NCI-H2029 (cell line): ENCODE measurements around the gene PLEKHB2.
"Not testable (repeated sequence)": the region's sequence is repeated elsewhere in the genome, so short reads cannot be mapped to it uniquely, and the experiment has no call there.

Source experiments
- DNase-seq: peaks from one replicate; lab custom pipeline; 2025; lab: John Stamatoyannopoulos, UW

PLEKHB2 gene, protein sequence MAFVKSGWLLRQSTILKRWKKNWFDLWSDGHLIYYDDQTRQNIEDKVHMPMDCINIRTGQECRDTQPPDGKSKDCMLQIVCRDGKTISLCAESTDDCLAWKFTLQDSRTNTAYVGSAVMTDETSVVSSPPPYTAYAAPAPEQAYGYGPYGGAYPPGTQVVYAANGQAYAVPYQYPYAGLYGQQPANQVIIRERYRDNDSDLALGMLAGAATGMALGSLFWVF

DNA sequence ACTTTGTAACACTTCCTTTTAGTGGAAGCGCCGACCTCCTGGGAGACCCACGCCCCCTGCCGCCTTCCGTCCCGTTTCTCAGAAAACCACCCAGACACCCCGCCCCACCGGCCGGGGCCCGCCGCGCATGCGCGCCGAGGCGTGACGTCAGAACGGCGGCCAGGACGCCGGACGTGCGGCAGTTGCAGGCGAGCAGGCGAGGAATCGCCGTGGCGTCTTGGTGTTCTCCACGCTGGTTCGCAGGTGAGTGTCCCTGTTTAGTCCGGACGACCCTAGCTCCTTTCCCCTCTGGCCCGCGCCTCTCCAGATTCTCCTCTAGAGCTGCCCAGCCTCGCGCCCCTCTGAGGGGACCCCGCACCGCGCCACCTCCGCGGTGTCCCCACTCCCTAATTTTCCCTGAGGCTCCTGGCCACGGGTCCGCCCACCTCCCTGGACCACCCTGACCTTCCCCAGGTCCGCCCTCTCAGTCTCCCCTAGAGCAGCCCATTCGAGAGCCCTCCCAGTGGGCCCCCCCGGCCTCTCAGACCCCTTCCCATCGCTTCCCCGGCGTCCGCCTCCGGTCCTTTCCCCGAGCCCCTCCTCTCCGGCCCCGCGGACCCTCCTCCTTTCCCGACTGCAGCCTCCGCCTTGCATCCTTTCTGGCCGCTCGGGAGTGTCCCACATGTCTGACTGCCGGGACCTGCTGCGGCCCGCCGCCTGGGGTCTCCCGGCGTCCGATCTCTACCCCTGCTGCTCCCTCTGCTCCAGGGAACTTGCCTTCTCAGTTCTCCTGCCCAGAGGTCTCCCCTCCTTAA is at the start of gene PLEKHB2:
TSS of gene PLEKHB2 (plus strand) at position 181 of the 794 bp plus-strand sequence. CDS start 15,606 bp downstream, outside the sequence.
- peak; percentile 67 for DNase-seq

DNA sequence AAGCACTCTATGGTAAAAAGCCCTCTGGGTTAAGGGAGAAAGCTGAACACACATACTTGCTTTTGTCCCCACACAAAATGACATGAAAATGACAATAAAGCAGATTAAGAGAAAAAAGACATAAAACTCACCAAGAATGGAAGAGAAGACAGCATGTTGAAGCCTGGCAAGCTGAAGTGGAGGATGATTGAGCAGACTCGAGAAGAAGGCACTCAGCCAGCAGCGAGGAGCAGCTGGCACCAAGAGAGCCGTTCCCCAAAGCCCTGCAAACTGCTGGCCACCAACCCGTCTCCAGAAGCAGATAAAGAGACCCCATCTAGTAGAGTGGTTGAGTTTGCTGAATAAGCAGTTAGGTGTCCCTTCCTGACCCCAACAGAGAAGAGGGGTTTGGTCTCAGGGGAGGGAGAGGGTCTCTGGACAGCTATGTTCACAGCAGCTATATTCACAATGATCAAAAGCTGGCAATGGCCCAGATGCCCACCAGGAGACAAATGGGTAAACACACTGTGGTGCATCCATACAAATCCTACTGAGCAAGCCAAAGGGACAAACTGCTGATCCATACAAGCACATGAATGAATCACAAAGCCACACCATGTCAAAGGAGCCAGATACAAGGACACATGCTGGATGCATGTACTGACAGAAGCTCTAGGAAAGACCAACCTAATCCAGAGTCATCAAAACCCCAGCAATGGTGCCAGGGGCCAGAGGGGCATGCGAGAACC is 48.8 kb upstream of the PLEKHB2 start:
- DNase-seq, result no peak

DNA sequence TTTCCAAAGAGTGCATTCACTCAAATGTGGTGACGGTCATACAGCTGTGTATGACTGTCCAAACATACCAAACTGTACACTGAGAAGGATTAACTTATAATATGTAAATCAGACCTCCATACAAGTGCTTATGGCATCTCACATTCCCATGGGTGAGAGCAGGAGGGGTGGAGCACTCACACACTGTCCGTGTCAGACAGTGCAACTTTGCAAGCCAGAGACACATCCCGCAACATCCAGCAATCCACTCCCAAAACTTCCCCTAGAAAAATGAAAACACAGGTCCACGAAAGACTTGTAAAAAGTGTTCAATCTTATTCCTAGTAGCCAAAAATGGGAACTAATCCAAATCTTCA is 48.2 kb upstream of the PLEKHB2 start:
- DNase-seq, result no peak

DNA sequence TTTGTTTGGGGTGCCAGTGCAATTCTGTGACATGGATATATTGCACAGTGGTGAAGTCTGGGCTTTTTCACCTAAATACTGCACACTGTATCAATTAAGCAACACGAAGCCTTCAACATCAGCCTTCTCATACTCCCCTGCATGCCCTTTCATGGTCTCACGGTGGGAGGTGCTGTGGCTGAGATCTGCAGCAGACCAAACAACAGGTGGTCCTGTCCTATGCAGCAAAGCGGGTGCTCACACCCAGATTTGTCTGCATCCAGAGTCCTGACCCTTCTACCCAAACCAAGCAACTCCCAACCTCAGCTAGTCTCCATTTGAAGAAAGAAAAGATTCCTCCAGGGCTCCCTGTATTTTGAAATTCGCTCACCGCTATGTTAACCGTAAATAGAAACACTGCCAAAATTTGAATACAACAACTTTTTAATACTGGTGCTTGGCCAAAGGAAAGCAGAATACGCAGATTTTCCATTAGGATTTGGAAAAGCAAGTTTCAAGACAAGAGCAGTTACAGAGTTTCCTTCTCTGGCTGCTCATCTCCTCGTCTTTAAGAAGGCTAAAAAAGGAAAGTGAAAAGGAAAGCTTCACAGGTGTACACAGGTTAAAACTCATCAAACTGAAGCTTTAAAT is 46.8 kb upstream of the PLEKHB2 start:
- DNase-seq, result no peak

DNA sequence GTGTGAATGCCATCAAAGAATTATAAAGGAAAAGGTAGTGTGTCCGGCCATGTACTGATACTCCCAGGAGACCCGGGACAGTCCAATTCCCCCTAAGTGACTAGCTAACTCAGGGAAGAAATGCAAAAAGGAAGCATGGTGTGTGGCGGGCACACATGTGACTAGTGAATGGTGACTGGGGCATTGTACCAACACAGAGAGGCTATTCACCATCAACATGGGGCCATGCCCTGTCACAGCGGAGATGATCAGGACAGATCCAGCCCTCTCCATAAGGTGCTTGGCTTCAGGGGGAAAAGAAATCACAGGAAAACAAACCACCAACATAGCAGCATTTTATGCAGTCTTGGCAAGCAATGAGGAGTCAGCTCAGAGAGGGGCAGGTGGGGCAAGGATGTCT is 46.2 kb upstream of the PLEKHB2 start:
- no peak for DNase-seq

GRCh38 chr2:131063501-131064283 is 41.4 kb upstream of the PLEKHB2 start:
- DNase-seq, result no peak

- DNase-seq, result no peak
Measured at GRCh38 chr2:131064589-131065512, 40.3 kb upstream of the PLEKHB2 start.

DNA sequence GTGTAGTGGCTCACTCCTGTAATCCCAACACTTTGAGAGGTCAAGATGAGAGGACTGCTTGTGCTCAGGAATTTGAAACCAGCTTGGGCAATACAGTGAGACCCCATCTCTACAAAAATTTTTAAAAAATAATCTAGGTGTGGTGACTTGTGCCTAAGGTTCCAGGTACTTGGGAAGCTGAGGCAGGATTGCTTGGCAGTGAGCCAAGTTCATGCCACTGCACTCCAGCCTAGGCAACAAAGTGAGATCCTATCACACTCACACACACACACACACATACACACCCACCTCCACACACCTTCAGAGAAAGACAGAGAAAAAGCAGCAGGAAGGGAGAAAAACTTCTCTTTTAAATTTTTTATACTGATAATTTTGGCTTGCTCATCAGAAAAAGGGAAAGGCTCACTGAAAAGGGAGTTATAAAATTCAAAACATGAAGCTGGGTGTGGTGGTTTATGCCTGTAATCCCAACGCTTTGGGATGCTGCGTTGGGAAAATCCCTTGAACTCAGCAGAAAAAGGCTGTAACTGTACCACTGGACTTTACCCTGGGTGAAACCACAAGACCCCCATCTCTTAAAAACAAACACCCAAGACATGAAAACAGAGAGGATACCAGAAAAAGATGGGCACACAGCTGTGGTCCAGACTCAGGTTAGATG is 37.5 kb upstream of the PLEKHB2 start:
- no peak for DNase-seq

- not testable (repeated sequence) for DNase-seq
Measured at GRCh38 chr2:131068172-131068571, 37.0 kb upstream of the PLEKHB2 start.

GRCh38 chr2:131075578-131075977 is 29.6 kb upstream of the PLEKHB2 start:
- DNase-seq, result not testable (repeated sequence)

DNA sequence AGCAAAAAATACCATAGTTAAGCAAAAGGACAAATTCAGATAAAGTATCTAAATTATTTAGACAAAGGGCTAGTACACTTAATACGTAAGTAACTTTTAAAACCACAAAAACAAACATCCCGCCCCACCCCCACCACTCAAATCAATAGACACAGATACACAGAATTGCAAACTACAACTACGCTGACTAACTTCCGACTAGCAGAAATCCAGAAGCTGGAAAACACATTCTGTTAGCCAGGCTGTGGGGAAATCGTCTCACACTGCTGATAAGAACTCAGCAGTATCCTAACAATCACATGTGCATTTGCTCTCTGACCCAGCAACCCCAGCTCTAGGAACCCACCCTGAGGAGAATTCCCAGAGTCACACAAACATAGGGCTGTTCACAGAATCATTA is 28.4 kb upstream of the PLEKHB2 start:
- no peak for DNase-seq

GRCh38 chr2:131077182-131077846 is 27.8 kb upstream of the PLEKHB2 start:
- no peak for DNase-seq

- DNase-seq, result no peak
Measured at GRCh38 chr2:131077966-131078365, 27.2 kb upstream of the PLEKHB2 start.

GRCh38 chr2:131079931-131080330 is 25.2 kb upstream of the PLEKHB2 start:
- DNase-seq, result not testable (repeated sequence)

DNA sequence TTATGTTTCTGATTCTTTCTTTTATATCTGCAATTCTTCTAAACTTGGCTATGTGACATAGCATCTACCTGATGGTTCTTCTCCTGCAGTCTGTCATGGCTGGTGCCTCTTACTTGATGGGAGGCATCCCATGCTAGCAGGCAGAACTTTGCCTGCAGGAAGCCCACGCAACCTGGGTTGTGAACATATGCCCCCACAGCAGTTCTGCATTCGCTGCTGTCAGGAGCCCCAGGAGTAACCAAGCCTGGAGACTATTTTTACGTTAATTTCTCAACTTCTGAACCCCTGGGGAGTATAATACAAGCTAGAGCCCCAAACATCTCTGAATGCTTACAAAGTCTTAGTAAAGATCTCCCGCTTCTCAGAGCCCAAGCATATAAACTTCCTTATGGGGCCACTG is 23.9 kb upstream of the PLEKHB2 start:
- no peak for DNase-seq

DNA sequence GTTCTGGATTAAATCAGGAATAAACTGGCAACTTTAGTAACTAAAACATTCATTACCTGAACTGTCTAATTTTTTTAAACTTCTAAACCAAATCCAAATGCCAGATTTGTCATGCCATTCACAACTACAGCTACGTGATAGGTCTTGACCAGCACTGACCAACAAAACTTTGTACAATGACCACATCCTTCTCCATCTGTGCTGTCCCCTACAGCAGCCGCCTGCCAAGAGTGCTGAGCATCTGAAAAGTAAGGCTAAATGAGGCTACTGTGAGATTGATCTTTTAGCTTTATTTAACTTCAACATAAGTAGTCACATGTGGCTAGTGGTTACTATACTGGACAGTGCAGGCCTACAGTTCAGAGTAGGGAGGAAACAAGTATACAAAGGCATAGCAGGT is 19.5 kb upstream of the PLEKHB2 start:
- DNase-seq, result no peak

DNA sequence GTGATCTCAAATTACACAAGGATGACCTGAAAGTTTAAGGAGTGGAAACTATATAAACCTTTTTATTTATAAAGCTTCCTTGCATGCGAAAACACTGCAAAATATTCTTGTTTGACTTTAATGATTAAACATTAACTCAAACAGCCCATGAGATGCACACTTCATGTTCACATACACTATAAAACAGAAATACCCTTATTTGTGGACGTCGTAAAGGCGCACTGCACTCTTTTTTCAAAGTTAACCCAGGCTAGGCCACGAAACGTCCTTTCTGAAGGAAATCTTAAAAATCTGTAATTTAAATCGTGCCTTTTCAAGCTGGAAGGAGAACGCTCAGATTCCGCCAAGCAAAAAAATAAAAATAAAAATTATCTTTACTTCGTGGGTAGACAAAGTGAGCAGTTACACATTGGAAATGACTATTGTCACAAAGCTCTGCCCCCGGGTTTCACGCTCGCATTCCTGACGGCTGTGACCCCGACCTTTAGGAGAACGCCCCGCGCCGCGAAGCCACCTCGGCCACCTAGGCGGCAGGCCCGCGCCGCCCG is 12.6 kb upstream of the PLEKHB2 start:
- DNase-seq, result no peak

DNA sequence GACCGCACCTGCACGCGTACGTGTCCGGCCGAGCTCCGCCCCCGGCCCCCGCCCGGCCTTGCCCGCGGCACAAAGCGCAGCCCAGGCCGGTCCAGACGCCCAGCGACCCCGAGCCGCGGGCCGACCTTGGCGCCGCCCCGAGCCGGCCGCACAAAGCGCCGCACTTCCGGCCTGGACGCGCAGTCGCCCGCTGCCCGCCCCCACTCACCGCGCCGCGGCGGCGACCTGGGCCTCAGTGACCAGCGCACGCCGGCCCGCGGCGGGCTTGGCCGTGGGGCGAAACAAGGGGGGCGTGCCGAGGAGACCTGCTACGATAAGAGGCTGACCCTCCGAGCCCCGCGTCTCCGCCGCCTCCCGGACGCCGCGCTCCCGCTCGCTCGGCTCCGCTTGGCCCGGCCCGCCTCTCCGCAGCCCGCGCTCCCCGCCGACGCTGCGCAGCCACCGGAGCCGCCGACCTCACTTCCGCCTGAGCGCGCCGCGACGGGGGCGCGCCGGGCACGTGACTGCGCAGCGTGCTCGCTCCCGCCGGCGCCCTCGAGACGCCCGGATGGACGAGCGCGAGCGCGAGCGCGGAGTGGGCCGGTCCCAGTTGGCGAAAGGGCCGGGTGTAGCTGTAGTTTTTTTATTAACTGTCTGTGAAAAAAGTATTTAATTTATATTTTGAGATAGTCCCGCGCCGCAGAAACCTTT is 12.0 kb upstream of the PLEKHB2 start, which contains the start of gene FAM168B:
TSS of gene FAM168B (minus strand) at position 455 of the 690 bp plus-strand sequence. CDS start 10,814 bp downstream, outside the sequence.
- DNase-seq, result peak; percentile 81
